IMR-90 (cell line): ENCODE results near the gene CREB5.

Source experiments
- CTCF ChIP-seq: conservative IDR thresholded peaks from 2 replicates; pipeline ENCODE4 v1.5.1; 2012; ENCODE audit warnings: mild to moderate bottlenecking, low read depth, low read length, improper control_type of control experiment
- POLR2A ChIP-seq: IDR thresholded peaks from 2 replicates; pipeline ENCODE4 v1.6.1; 2012; ENCODE audit warnings: mild to moderate bottlenecking, low read depth, low read length

GRCh38 chr7:28455486-28455885, 43.2 kb downstream of the CREB5 start:
- TF ChIP-seq CTCF (no peak), POLR2A (no peak)
